GM18951 (cell line): Measurements from ENCODE around the gene ELP5.

Source experiments
- POLR2A ChIP-seq: IDR thresholded peaks from 4 replicates; pipeline ENCODE4 v1.6.1; 2011; ENCODE audit warnings: mild to moderate bottlenecking; ENCODE audit not compliant: insufficient read length, insufficient read depth; ENCODE audit errors: extremely low read depth
- in situ Hi-C: fragments of 300-500 bp; cut with MboI; formaldehyde crosslinking; loops from one replicate; pipeline ENCODE4 v1.12.0; 2022; ENCODE audit warnings: low sequenced_read_pairs, mixed read lengths, inconsistent platforms; ENCODE audit not compliant: unreplicated experiment

The ELP5 gene

DNA sequence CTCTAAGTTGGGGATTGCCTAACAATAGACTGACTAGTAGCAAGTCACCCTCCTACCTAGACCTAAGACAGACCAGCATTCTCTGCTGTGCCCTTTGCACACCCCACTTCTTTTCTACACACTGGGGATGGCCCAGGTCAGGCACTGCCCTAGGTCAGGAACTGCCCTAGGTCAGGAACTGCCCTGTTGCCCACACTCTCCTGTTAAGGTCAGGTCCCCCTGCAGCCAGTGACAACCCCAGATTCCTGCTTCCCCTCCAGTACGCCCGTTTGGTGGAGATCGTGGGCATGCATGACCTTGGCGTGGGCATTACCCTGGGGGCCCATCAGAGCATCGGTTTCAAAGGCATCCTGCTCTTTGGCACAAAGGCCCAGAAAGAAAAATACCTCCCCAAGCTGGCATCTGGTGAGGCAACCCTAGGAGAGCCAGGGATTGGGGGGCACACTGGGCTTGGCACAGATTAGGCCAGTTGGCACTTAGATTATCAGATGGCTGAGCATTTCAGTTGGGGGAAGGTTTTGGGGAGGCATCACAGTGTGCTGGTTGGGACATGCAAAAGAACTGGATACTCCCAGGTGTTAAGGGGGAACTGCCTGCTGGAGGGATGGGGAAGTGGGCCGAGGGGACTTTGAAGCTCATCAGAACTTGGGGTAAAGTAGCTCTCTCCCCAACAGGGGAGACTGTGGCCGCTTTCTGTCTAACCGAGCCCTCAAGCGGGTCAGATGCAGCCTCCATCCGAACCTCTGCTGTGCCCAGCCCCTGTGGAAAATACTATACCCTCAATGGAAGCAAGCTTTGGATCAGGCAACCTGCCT is 30.5 kb upstream of the ELP5 start:
- in situ Hi-C loops = no loop called here
- TF ChIP-seq POLR2A = no peak

DNA sequence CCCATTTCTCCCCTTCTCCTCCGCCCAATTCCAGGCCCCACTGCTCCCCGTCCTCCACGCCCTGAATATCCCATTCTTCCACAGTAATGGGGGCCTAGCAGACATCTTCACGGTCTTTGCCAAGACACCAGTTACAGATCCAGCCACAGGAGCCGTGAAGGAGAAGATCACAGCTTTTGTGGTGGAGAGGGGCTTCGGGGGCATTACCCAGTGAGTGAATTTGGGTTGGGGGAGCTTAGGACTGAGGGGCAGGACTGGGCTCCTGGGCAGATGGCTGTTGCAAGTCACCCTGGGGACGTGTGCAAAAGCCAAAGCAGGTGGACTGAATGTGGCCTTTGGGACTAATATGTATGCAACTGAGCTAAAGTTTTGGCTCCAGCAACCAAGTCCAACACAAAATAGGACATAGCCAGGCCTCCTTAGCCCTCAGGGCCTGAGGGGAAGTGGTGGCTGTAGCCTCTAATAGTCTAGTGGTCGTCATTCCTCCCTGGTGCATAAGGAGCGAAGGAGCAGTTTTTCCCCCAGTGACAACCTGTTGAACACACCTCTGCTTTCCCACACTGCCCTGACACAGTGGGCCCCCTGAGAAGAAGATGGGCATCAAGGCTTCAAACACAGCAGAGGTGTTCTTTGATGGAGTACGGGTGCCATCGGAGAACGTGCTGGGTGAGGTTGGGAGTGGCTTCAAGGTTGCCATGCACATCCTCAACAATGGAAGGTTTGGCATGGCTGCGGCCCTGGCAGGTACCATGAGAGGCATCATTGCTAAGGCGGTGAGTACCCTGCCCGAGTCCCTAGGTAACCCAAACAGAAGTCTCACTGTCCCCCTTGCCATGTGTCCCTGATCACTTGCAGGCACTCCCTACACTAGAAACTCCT is 29.7 kb upstream of the ELP5 start:
- in situ Hi-C loops = no loop called here
- peak; percentile 16 for TF ChIP-seq POLR2A

DNA sequence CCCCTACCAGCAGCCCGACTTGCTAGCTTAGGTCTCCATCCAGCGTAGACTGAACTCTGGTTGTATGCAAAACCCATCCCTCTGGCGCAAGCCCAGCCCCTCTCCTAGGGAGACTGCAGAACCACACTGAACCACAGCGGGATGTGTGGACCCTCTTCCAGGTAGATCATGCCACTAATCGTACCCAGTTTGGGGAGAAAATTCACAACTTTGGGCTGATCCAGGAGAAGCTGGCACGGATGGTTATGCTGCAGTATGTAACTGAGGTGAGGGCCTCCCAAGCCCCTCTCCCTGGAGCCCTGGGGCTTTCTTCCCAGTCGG is 29.1 kb upstream of the ELP5 start:
- TF ChIP-seq POLR2A = no peak
- in situ Hi-C loops = no loop called here

DNA sequence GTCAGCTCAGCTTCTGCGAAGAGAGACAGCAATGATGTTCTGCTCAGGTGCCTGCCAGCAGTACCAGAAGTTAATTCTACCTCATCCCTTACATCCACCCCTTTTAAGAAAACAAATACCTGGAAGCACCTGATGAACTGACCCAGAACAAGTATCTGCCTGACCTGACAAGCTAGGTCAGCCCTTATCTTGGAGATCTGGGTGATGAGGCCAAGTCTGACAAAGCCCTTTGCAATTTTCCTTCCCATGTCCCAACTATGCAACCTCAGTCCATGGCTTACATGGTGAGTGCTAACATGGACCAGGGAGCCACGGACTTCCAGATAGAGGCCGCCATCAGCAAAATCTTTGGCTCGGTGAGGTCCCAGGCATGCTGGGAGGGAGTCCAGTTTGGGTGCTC is 28.6 kb upstream of the ELP5 start:
- no peak for TF ChIP-seq POLR2A
- in situ Hi-C loops = no loop called here

DNA sequence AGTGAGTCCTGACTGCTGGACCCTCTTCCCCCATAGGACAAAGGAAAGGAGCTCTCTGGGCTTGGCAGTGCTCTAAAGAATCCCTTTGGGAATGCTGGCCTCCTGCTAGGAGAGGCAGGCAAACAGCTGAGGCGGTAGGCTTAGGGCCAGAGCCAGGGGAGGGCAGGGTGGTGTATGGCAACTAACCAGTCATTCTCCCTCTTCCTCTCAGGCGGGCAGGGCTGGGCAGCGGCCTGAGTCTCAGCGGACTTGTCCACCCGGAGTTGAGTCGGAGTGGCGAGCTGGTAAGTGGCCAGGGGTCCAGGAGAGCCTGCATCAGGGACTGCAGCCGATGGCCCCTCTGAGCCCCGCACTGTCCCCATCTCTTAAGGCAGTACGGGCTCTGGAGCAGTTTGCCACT is 27.9 kb upstream of the ELP5 start:
- no peak for TF ChIP-seq POLR2A
- in situ Hi-C loops = no loop called here

DNA sequence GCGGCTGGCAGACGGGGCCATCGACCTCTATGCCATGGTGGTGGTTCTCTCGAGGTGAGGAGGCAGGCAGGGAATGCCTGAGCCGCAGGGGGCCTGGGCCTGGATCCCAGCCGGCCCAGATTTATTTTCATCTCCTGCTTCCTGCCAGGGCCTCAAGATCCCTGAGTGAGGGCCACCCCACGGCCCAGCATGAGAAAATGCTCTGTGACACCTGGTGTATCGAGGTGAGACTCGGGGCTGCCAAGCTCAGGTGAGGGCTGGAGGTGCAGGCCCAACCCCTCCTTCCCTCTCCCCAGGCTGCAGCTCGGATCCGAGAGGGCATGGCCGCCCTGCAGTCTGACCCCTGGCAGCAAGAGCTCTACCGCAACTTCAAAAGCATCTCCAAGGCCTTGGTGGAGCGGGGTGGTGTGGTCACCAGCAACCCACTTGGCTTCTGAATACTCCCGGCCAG is 27.3 kb upstream of the ELP5 start:
- in situ Hi-C loops = no loop called here
- no peak for TF ChIP-seq POLR2A

DNA sequence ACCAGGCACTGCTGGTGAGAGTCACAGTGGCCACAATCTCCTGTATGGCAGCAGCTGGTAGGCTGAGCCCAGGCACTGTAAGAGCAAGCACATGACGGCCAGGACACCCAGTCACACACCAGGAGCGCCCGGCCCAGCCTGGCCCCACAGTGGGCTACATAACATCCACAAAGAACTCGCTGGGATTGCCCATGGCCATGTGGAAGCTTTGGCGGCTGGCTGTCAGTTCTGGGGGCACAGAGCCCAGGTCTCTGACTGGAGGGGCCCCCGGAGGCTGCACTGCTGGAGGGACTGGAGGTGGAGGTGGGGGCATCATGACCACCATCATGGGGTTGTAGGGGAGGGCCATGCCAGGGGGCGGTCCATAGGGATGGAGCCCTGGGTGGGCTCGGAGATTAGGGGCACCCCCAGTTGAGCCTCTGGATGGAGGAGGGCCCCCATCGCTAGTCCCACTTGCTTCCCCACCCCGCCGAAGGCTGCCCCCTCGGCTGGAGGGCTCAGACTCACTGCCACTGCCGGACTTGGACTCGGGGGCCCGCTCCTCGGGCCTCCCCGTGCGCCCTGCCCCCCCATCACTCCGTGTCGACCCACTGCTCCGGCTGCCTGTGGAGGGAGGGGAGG is 26.2 kb upstream of the ELP5 start:
- TF ChIP-seq POLR2A = no peak
- in situ Hi-C loops = no loop called here

DNA sequence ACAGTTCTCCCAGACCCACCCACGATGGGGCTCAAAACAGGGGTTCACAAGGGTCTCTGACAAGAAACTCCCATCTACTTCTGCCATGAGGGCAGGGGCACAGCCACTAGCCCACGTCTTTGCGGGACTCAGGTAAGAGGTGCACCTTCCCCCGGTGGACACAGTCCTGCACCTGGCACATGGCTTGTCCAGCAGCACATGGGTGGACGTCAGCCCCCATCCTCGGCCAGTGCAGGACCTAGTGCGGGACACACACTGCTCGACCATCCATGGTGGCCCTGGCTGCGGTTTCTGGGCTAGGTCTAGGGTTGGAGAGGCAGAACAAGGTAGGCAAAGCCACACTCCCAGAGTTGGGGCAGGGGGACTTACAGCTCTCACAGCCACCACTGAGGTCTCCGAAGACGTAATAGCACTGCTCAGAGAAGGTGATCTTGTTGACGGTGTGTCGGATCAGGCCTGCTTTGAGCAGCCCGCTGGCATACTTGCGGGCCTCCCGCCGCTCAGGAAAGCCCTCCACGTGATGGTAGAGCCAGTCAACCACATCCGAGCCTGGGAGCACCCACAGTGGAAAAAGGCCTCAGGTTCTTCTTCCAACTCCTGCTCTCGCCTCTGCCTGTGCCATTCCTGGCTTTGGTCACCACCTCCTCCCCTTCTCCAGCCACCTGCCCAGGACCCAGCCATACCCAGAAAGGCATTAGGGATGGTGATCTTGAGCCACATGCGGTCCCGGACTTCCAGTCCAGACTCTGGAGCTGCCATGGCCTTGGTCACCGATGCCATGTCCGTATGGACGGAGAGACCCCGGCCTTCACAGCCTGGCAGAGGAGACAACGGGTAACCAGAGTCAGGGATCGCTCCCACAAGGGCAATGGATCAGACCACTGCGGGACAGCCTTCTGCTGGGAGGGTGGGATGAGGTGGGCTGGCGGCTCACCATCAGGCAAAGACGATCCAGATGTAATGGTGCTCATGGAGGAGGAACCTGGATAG is 25.0 kb upstream of the ELP5 start:
- in situ Hi-C loops = no loop called here
- TF ChIP-seq POLR2A = no peak

DNA sequence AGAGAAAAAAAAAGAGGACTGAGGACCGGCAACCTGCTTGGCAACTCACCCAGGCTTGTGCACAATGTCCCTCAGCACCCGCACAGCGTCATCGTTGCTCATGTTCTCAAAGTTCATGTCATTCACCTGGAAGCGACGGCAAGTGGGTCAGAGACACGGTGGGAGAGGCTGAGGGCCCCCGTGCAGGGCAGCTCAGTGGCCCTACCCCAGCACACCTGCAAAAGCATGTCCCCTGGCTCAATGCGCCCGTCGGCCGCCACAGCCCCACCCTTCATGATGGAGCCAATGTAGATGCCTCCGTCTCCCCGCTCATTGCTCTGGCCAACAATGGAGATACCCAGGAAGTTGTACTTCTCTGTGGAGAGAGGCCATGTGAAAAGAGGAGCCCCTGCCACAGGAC is 23.1 kb upstream of the ELP5 start:
- no peak for TF ChIP-seq POLR2A
- in situ Hi-C loops = no loop called here

DNA sequence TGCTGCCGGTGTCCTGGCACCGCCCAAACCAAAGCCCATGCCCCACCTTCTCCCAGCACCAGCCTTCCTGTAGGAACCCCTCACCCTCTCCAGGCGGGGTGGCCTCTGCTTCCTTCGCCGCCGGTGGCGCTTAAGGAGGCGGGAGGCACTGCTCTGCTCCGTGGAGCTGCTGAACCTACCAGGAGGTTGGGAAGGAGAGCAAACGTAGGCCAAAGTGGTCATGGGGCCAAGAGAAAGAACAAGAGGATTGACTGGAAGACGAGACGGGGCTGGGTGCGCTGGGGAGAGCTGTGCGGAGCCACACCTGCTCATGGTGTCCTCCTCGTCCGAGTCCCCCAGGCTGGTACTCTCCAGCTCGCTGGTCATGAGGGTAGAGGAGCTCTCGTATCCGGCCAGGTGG is 22.5 kb upstream of the ELP5 start:
- in situ Hi-C loops = no loop called here
- TF ChIP-seq POLR2A = no peak

DNA sequence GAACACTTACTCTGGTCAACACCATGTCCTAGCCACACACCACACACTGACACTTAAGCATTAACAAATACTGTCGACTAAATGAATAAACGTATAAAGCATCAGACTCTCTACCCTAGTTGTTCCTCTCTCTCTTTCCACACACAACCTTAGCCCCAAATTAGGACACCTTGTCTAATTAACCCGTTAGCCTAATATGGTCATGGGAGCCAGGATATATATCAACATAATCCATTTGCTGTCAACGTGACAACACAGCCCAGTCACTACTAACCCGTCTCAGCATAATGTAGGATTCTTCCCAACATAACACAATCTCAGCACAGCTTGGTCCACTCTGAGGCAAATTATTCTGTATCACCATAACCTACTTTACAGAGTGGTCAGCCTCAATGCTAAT is 19.9 kb upstream of the ELP5 start:
- in situ Hi-C loops = no loop called here
- TF ChIP-seq POLR2A = no peak

DNA sequence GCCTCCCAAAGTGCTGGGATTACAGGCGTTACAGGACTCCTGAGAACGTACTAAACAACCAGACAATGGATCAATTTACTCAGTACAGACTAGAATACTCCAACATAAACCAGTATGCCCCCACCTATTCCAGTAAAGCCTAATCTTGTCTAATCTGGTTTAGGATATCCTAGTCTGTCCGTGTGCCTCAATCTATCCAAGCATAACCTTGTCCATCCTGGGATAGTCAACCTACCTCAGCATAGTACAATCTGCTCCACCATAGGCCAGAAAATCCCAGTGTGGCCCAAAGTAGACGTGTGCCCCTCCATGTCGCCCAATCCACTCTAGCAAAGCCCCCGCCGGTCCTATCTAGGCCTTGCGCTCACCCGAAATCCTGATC is 18.3 kb upstream of the ELP5 start:
- in situ Hi-C loops = no loop called here
- TF ChIP-seq POLR2A = no peak
